Measurements from ENCODE around the gene TTC23.
"Not testable (repeated sequence)": the region's sequence is repeated elsewhere in the genome, so short reads cannot be mapped to it uniquely, and the experiment has no call there.

TTC23 gene

DNA sequence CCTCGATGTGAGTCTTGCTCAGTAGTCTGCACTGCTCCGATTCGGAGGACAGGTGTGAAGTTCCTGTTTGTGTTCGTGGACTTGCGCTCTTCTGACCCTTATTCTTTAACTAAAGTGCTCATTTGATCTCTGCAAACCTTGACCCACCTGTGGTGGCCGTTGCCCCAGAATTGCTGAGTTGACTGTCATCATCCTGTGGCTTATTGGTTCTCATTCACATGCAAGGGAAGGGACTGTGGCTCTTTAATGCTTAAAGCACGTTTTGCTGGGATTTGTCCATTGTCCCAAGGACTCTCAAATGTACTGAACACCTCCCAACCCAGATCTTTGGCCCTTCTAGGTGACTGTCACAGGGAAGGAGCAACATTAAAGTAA, 131.1 kb downstream of the TTC23 start:
- DNase-seq, result no peak

- no peak for DNase-seq
Measured at GRCh38 chr15:99117563-99118257, 131.7 kb downstream of the TTC23 start.

DNA sequence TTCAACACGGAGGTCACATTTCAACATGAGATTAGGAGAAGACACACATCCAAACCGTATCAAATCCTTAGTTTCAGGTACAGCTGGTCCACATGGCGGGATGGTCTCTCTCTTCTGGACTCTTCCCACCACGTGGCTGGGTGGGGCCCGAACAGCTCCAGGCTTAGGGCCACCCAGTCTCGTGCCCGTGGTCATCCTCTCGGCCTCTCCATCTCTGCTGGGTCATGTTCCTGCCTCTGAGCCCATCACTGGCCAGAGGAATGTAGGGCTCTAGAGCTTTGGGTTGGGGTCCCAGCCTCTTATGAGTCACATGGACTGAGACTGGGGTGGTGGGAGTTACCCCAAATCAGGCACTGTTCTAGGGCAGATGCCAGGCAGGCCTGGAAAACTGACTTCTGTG, 132.3 kb downstream of the TTC23 start:
- no peak for DNase-seq

DNA sequence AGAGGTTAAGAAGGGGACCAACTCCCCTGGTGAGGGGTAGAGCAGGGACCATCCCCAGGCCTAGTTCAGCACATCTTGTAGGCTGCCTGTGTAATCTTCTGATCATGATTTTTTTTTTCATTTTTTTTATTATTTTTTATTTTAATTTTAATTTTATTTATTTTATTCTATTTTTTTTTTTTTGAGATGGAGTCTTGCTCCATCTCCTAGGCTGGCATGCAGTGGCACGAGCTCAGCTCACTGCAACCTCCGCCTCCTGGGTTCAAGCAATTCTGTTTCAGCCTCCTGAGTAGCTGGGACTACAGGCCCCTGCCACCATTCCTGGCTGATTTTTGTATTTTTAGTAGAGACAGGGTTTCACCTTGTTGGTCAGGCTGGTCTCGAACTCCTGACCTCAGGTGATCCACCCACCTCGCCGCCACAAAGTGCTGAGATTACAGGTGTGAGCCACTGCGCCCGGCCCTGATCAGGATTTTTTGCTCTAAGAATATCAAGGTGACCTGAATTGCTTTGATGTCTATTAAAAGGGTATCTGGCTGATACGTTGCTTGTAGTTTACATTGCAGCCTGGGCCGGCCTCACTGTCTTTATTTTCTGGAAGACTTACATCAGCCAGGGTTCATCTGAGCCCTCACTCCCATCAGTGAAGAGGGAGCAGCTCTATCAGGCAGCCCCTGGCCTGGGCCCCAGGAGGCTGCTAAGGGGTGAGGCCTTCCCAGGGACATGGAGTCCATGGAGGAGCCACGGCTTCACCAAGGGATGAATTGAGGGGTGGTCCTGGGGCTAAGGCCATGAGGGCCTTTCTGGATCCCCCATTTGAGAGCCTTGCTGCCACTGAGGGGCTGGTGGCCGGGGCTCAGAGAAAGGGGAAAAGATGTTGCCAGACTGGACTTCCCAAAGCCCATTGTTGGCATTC, 133.8 kb downstream of the TTC23 start:
- no peak for DNase-seq

DNA sequence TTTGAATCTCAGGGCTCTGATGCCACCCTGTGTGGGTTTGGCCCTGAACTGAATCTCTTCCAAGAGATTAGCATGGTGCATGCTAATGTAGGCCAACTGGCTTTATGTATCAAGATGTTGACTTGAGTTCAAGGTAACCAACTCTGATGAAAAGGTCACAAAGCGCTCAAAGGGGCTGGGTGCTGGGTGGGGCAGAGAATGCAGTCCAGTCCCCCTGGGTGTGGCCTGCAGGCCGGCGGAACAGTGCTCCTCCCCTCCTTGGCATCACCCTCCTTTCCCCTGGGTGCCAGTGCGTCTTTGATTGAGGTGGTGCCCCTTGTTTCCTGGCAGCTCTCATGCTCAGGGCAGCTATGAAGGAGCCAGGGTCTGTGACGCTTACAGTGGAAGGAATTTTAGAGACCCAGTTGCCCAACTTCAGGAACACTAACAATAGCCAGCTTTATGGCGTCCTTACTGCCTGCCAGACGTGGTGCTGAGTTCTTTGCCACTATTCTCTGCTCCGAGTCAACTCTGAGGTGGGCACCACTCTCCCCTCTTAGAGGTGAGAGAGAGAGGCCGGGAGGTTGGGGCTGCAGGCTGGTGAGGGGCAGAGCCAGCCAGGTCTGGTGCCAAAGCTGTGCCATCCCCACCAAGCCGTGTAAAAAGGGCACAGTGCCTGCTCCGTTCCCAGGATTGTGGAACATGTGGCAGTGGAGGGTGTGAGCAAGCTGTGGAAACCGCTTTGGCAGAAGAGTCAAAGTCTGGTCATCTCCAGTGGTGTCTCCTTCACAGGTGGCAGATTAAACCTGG, 134.7 kb downstream of the TTC23 start:
- DNase-seq, result no peak

GRCh38 chr15:99113547-99114271, 135.7 kb downstream of the TTC23 start:
- no peak for DNase-seq

- DNase-seq, result not testable (repeated sequence)
Measured at GRCh38 chr15:99111641-99112040, 137.7 kb downstream of the TTC23 start.

GRCh38 chr15:99110581-99111320, 138.6 kb downstream of the TTC23 start:
- DNase-seq, result no peak

GRCh38 chr15:99110093-99110492, 139.3 kb downstream of the TTC23 start:
- DNase-seq, result no peak

- no peak for DNase-seq
Measured at GRCh38 chr15:99109555-99110021, 139.8 kb downstream of the TTC23 start.

DNA sequence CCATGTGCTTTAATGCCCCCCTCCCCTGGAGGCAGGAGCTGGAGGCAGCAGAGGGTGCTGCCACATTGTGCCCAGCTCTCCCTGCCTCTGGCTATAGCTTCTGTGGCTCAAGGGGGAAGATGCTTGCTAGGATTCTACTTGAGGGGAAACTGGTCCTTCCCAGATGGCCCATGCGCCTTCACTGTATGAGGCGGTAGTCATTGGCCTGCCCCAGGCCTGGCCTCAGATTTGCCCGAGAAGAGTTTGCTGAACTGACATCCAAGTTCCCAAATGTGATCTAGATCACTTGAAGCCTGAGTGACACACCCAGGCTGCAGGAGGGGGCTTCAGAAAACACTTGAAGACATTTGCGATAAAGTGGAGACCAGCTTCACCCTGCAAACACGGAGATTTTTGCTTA, 140.4 kb downstream of the TTC23 start:
- DNase-seq, result no peak

DNA sequence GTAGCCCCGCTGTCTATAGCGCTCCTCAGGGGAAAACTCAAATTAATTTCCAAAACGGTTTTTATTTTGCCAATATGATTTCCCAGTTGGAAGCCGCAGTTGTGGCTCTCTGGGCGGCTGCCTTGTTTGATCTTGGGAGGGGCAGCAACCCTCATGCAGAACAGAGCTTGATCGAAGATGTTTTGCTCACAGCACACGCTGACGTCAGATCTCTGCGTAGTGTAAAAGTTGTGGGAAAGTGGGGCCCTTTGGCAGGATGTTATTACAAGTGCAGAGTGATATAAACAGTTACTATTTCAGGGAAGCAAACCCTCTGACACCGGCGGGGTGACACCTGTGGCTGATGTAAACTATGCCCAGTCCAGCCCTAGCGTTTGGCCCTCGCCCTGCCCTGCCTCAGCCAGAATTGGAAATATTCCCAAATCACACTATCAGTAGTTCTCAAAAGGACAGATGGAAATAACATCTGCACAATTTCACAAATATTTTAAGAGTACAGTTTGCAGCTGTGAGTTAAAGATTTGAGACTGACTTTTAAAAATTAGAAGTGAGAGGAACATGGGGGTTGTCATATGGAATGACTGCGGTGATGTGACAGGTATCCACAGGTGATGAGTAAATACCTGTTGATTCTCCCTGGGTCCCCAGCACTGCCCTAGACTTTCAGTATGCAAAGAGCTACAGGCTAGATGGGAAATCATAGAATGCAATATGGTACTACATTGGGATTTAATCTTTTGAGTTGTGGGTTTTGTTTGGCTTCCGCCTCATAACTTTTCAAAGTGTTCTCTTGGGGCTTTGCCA, 142.8 kb downstream of the TTC23 start:
- no peak for DNase-seq

- peak; percentile 74 for DNase-seq
Measured at GRCh38 chr15:99105514-99106341, 143.7 kb downstream of the TTC23 start.

GRCh38 chr15:99104788-99105513, 144.4 kb downstream of the TTC23 start, which contains the start of gene SYNM:
SYNM (plus strand) TSS chr15:99105080; CDS start chr15:99105200, 120 bp downstream.
- DNase-seq, result peak; percentile 85

DNA sequence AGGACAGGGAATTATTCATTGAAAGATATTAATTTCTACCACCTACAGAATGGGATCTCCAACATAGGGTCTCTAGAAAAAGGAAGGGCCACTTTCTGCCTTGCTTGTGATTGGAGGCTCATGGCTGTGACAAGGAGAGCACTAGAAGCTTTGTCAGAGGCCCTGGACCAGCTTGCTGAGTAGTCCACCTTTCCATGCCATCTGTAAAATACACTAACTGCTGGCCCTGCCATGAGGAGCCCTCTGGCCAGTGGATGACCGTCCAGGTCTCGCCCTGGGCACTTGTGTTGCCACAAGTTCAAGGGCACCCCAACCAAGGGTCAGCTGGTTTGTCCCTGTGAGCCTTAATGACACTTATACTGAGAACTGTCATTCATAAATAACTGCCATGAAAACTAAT, 146.1 kb downstream of the TTC23 start:
- no peak for DNase-seq

- DNase-seq, result no peak
Measured at GRCh38 chr15:99102332-99103235, 146.8 kb downstream of the TTC23 start.

DNA sequence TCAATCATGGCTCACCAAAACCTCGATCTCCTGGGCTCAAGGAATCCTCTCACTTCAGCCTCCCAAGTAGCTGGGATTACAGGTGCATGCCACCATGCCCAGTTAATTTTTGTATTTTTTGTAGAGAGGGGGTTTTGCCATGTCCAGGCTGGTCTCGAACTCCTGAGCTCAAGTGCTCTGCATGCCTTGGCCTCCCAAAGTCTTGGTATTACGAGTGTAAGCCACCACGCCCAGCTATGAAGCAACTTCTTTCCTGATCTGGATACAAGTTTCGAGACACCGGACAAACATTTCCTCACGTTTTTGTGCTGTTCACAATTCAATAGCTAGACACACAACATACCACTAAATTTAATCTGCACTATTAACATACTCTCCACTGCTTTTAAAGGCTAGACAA, 147.9 kb downstream of the TTC23 start:
- no peak for DNase-seq

Data from right forelimb (tissue), 1 donor.